Measurements from ENCODE around the gene MYBL2.

The MYBL2 gene

GRCh38 chr20:43765916-43766315 lies 99.0 kb downstream of the MYBL2 start:
- H3K4me3 ChIP-seq (ENCODE audit: low read depth, low read length) = no peak overlapping the region
- TF ChIP-seq, protein P1, sequence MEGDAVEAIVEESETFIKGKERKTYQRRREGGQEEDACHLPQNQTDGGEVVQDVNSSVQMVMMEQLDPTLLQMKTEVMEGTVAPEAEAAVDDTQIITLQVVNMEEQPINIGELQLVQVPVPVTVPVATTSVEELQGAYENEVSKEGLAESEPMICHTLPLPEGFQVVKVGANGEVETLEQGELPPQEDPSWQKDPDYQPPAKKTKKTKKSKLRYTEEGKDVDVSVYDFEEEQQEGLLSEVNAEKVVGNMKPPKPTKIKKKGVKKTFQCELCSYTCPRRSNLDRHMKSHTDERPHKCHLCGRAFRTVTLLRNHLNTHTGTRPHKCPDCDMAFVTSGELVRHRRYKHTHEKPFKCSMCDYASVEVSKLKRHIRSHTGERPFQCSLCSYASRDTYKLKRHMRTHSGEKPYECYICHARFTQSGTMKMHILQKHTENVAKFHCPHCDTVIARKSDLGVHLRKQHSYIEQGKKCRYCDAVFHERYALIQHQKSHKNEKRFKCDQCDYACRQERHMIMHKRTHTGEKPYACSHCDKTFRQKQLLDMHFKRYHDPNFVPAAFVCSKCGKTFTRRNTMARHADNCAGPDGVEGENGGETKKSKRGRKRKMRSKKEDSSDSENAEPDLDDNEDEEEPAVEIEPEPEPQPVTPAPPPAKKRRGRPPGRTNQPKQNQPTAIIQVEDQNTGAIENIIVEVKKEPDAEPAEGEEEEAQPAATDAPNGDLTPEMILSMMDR (IDR thresholded peaks at IDR 0.05; ENCODE audit: low read depth, low read length) = no peak
